ENCODE results near the gene EEF1G. TPM values are rescaled to one million over a fixed set of nuclear protein-coding genes. Genes with fewer than 3 reads are reported as not detected.

The EEF1G gene
- total and polyA plus RNA-seq, 9 of the 15 experiments (the other 6 are each of a cell fraction or from before 2014, with no cell fraction given), result 985 to 2,349 (median 2,035) TPM

DNA sequence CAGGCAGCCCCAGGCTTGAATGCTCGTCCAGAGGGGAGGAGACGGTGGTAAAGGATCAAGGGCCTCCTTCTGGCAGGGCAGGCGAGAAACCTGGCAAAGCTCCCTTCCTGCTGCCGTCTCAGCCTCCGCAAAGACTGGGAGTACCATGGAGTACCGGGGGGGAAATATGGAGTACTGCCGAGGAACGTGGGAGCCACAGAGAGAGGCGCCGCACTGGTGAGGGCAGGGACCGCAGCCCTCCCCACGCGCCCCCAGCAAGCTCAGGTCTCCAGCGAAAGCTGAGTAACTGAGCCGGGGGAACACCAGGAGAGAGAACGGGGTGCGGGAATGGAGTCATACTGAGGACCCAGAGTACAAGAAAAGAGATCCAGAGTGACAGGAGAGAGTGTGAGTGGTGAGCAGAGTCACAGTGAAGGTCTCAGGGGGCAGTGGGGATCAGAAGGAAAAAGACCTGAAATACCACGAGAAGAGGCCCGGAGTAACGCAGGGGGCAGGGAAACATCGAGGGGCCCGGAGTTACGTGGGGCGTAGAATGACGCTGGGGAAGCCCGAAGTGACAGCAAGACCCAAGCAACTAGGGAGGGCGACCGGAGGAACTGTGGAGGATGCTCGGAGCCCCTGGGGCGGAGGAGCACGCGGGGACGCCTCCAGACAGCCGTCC is 38.1 kb upstream of the EEF1G start (continued):
- no peak for TF ChIP-seq MYBL2 (IDR thresholded peaks at IDR 0.05; ENCODE audit: low read depth)
- no peak for TF ChIP-seq MYBL2 (CRISPR knock-in tag; IDR thresholded peaks at IDR 0.05; ENCODE audit: borderline replicate concordance)
- peak; percentile 58; the same call in 1 of the 2 replicates for TF ChIP-seq MTA1 (IDR thresholded peaks at IDR 0.05; ENCODE audit: borderline replicate concordance)
- TF ChIP-seq, protein P1, sequence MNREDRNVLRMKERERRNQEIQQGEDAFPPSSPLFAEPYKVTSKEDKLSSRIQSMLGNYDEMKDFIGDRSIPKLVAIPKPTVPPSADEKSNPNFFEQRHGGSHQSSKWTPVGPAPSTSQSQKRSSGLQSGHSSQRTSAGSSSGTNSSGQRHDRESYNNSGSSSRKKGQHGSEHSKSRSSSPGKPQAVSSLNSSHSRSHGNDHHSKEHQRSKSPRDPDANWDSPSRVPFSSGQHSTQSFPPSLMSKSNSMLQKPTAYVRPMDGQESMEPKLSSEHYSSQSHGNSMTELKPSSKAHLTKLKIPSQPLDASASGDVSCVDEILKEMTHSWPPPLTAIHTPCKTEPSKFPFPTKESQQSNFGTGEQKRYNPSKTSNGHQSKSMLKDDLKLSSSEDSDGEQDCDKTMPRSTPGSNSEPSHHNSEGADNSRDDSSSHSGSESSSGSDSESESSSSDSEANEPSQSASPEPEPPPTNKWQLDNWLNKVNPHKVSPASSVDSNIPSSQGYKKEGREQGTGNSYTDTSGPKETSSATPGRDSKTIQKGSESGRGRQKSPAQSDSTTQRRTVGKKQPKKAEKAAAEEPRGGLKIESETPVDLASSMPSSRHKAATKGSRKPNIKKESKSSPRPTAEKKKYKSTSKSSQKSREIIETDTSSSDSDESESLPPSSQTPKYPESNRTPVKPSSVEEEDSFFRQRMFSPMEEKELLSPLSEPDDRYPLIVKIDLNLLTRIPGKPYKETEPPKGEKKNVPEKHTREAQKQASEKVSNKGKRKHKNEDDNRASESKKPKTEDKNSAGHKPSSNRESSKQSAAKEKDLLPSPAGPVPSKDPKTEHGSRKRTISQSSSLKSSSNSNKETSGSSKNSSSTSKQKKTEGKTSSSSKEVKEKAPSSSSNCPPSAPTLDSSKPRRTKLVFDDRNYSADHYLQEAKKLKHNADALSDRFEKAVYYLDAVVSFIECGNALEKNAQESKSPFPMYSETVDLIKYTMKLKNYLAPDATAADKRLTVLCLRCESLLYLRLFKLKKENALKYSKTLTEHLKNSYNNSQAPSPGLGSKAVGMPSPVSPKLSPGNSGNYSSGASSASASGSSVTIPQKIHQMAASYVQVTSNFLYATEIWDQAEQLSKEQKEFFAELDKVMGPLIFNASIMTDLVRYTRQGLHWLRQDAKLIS (CRISPR knock-in tag; IDR thresholded peaks at IDR 0.05), result 0 out of 2 replicates have a peak, but pooled peaks have one; percentile 10
- TF ChIP-seq SLC30A9 (CRISPR knock-in tag; IDR thresholded peaks at IDR 0.05), result no peak
- 0 out of 2 replicates have a peak, but pooled peaks have one; percentile 28 for TF ChIP-seq ARID1B (IDR thresholded peaks at IDR 0.05)
- no peak for TF ChIP-seq SMAD4 (CRISPR knock-in tag; conservative IDR thresholded peaks at IDR 0.05)
- 0 out of 2 replicates have a peak, but pooled peaks have one; percentile 65 for TF ChIP-seq ZNF12 (CRISPR knock-in tag; IDR thresholded peaks at IDR 0.05)
- peak; percentile 93 for TF ChIP-seq BCOR (IDR thresholded peaks at IDR 0.05)
- TF ChIP-seq MTF1 (CRISPR knock-in tag; IDR thresholded peaks at IDR 0.05; ENCODE audit: borderline replicate concordance), result no peak
- TF ChIP-seq MCM3 (IDR thresholded peaks at IDR 0.05), result no peak
- peak; percentile 42 for TF ChIP-seq KDM5B (IDR thresholded peaks at IDR 0.05; ENCODE audit: insufficient replicate concordance, low read depth, low read length)
- 0 out of 2 replicates have a peak, but pooled peaks have one; percentile 27 for TF ChIP-seq ELF4 (CRISPR knock-in tag; IDR thresholded peaks at IDR 0.05)
- TF ChIP-seq SMARCA4 (IDR thresholded peaks at IDR 0.05), result peak; percentile 65
- TF ChIP-seq, protein P2, sequence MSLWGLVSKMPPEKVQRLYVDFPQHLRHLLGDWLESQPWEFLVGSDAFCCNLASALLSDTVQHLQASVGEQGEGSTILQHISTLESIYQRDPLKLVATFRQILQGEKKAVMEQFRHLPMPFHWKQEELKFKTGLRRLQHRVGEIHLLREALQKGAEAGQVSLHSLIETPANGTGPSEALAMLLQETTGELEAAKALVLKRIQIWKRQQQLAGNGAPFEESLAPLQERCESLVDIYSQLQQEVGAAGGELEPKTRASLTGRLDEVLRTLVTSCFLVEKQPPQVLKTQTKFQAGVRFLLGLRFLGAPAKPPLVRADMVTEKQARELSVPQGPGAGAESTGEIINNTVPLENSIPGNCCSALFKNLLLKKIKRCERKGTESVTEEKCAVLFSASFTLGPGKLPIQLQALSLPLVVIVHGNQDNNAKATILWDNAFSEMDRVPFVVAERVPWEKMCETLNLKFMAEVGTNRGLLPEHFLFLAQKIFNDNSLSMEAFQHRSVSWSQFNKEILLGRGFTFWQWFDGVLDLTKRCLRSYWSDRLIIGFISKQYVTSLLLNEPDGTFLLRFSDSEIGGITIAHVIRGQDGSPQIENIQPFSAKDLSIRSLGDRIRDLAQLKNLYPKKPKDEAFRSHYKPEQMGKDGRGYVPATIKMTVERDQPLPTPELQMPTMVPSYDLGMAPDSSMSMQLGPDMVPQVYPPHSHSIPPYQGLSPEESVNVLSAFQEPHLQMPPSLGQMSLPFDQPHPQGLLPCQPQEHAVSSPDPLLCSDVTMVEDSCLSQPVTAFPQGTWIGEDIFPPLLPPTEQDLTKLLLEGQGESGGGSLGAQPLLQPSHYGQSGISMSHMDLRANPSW (CRISPR knock-in tag; IDR thresholded peaks at IDR 0.05), result no peak
- TF ChIP-seq SMAD1 (IDR thresholded peaks at IDR 0.05; ENCODE audit: low read depth, low read length, partially characterized antibody), result peak; percentile 33
- TF ChIP-seq SMARCA5 (IDR thresholded peaks at IDR 0.05), result peak; percentile 83; the same call in 1 of the 2 replicates
- peak in 1 of 2 experiments; percentile 13; a peak in 1 of 4 replicates for TF ChIP-seq RAD21 (CRISPR knock-in tag; conservative IDR thresholded peaks at IDR 0.05 in 1 of 2, IDR thresholded peaks at IDR 0.05 in 1 of 2)
- no peak for TF ChIP-seq FOXJ2 (tag; IDR thresholded peaks at IDR 0.05)
- TF ChIP-seq, protein P3, sequence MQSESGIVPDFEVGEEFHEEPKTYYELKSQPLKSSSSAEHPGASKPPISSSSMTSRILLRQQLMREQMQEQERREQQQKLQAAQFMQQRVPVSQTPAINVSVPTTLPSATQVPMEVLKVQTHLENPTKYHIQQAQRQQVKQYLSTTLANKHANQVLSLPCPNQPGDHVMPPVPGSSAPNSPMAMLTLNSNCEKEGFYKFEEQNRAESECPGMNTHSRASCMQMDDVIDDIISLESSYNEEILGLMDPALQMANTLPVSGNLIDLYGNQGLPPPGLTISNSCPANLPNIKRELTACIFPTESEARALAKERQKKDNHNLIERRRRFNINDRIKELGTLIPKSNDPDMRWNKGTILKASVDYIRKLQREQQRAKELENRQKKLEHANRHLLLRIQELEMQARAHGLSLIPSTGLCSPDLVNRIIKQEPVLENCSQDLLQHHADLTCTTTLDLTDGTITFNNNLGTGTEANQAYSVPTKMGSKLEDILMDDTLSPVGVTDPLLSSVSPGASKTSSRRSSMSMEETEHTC (IDR thresholded peaks at IDR 0.05), result no peak
- peak; percentile 11; the same call in 1 of the 2 replicates for TF ChIP-seq GABPB1 (CRISPR knock-in tag; IDR thresholded peaks at IDR 0.05)

Data from K562 (cell line).